GM18526 (cell line): ENCODE measurements around the gene MYL1.

Experiments
- POLR2A ChIP-seq: IDR thresholded peaks from 3 replicates; pipeline ENCODE4 v1.6.1; 2011; ENCODE audit not compliant: insufficient read length; ENCODE audit errors: extremely low read depth

The MYL1 gene

DNA sequence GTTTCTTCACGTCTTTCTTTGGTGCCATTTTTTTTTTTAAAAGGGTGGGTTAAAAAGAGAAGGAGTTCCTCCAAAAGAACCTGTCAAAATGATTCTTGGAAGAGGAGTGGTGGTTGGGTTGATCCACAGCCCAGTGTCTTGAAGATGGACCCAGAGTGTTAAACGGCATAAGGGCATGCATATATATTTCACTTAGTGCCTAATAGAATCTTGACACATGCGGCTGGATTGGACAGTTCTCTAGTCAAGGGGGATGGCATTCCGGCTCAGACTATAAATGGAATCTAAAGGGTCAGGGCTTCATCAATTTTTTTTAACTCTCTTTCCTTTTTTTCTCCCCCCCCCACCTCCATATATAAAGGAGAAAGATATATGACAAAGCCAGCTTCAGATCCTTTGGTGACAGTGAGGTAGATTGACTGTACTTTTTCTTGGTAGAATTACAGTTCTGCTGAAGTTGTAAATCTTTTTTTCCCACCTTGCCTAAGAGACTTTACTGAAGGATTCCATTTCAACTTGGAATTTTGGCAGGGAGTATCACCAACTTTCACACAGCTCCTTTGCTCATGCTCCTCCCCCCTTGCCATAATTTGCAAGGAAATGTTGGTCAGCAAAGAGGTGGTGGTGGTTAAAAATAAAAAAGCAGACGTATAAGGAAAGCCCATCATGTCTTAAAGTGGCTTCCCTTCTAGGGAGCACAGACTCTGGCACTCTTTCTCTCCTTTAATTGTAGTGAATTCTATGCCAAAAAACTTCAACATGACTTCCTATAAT lies at the start of gene MYL1:
Gene MYL1 (minus strand): TSS at position 160 of the 774 bp plus-strand sequence. CDS start 132 bp downstream, at position 28.
- no peak for TF ChIP-seq POLR2A

DNA sequence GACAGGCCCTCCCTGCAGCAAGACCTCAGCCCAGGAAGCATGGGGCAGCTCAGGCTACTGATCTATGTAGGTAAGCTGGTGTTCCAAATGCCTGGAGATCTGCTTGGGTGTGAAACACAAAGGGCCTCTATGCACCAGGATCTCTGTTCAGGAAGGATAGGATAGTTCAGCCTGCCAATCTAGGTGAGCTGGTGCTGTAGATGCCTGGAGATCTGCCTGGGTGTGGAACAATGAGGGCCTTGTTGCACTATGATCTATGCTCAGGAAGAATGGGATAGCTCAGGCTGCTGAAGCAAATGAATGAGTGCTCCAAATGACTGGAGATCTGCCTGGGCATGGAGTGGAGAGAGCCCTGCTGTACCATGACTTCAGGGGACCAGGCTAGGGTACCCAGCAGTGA lies 48.9 kb upstream of the MYL1 start:
- TF ChIP-seq POLR2A, result no peak

DNA sequence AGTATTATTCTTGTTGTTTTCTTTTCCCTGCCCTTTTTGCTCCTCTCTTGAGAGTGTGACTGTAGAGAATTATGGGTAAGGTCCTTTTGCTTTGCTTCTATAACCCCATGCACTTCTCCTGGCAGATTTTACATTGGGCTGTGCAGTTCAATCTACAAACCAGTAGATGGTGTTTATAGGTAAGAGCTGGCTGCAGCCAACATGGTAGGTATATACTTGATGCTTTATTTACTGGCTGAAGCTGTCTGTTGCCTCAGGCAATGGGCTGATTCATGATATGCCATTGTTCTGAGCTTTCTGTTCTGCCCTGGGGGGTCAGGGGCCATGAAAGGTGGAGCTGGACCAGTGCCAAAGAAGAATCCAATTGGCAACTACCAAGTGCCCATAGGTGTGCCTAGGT lies 48.3 kb upstream of the MYL1 start:
- no peak for TF ChIP-seq POLR2A

DNA sequence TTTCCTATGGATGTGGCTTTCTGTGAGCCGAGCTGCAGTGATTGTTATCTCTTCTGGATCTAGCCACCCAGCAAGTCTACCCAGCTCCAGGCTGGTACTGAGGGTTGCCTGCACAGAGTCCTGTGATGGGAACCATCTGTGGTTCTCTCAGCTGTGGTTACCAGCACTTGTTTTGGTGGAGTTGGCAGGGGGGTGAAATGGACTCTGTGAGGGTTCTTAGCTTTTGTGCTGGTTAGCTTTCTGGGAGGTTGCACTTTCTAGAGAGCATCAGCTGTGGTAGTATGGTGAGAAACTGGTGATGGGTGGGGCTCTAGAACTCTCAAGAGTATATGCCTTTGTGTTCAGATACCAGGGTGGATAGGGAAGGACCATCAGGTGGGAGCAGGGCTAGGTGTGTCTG lies 45.4 kb upstream of the MYL1 start:
- TF ChIP-seq POLR2A, result no peak

DNA sequence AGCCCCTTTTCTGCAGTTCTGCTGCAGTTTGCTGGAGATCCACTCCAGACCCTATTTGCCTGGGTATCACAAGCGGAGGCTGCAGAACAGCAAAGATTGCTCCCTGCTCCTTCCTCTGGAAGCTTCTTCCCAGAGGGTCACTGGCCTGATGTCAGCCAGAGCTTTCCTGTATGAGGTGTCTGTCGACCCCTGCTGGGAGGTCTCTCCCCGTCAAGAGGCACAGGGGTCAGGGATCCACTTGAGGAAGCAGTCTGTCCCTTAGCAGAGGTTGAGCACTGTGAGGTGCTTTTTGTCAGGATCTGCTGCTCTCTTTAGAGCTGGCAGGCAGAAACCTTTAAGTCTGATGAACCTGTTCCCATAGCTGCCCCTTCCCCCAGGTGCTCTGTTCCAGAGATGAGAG lies 42.0 kb upstream of the MYL1 start:
- no peak for TF ChIP-seq POLR2A

DNA sequence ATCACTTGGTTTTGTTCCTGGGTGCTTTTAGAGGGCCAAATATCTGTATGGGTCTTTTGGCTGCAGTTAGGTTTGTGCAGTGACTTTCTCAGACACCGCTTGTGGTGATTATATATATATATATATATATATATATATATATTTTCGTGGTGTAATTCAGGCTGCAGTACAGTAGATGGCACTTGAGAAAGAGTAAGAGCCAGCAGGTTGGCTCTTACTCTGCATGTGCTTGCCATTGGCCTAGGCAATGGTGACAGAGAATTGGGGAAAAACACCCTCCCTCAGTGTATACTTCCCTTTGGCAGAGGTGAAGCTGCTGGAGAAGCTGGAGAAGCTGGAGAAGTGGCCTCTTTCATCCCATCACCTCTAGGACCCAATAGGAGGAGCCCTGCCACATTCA lies 22.2 kb upstream of the MYL1 start:
- no peak for TF ChIP-seq POLR2A

DNA sequence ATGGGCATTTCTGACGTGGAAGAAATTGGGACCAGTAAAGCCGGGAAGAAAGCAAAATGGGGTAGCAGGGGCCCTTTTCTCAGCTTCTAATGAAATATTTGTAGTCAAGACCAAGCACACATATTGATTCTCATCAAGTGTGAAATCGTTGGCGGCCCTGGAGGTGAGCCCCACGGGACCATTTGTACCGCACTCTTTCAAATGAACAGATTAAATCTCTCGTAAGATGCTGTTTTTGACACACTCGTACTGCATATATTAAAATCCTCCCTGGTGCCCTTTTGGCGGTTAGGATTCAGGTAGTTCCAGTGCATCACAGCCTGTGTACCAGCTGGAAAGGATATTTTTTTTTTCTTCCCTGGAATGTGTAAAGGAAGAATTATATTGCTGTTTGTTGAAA lies 9.9 kb upstream of the MYL1 start:
- no peak for TF ChIP-seq POLR2A

DNA sequence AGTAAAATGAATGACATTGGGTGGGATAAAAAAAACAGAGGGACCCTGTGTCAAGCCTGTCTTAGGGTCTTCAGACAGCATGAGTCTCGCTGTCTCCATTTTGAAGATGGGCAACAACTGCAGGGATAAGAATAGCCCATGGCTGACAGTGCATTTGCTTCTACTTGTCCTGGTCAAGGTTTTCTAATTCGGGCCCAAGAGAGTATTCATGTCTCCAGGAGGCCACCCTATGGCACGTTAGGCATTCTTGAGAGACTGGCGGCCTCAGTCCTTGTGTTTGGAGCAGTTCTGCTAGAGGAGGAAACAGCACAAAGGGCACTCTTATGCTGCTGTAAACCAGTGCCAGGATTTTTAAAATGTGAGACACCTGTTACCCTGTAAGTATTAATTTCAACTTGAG lies 9.5 kb upstream of the MYL1 start:
- no peak for TF ChIP-seq POLR2A

DNA sequence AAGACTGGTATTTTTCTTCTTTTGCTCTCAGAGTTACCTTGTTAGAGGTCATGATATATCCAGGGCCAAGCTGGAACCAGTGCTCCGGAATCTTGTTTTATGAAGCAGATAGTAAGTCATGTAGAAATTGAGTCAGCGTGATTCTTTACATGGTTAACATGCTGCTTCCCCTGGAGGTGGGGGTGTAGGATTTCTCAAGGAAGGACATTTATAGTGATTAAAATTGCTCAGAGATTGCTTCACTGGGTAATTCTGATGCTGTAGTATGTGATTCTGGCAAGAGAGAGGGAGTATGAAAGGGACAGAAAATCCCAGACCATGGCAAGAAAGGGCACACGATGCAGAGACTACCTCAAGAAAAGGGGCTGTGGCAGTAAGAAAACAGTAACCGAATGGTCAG lies 8.0 kb upstream of the MYL1 start:
- TF ChIP-seq POLR2A, result no peak

DNA sequence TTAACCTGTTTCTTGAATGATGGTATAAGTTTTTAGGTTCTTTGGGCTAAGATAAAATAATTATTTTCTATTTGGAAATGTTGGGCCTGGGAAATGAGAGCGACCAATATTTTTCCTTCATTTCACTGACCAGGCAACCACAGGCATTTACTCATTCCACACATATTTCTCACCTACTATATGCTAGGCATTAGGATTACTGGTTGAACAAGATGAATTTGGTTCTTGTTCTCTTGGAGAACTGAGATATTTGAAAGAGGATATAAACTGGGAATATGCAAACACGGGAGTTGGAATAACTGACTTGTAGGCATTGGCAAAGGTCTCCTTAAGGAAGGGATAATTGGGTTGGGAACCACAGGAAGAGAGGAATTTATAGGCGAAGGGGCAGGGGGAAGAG lies 3.9 kb upstream of the MYL1 start:
- no peak for TF ChIP-seq POLR2A

DNA sequence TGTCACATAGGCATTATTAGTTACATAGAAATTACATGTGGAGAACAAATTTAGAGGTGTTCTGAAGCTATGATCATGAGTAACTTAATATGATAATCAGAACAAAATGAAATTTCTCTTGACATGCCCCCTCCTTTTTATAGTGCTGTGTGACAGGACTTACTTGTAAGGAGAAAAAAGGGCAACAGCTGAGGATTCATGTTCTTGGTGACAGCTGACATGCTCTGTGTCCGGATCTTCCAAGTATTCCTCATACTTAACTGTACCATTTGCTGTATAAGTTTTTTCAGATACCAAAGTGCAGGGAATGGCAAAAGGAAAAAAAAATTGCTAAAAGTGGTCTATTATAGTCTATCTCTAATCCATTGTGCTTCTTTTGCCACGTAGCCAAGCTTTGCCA lies 3.5 kb upstream of the MYL1 start:
- no peak for TF ChIP-seq POLR2A

DNA sequence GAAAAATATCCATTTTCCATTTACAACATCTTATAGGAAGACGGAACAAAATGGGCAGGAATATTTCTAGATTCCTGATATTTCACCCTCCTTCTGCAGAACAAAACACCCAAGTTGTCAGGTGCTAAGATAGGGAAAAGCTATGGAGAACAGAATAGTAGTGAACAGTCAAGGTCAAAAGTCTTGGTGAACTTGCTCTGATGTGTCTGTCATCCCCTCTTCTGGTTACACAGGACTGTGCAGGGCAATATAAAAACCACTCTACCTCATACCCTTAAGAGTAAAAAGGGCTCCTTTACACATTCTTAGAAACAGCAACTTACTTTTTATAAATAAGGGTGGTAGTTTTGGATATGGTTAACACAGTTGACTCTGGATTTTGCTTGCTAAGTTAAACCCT lies 4.4 kb downstream of the MYL1 start:
- no peak for TF ChIP-seq POLR2A

DNA sequence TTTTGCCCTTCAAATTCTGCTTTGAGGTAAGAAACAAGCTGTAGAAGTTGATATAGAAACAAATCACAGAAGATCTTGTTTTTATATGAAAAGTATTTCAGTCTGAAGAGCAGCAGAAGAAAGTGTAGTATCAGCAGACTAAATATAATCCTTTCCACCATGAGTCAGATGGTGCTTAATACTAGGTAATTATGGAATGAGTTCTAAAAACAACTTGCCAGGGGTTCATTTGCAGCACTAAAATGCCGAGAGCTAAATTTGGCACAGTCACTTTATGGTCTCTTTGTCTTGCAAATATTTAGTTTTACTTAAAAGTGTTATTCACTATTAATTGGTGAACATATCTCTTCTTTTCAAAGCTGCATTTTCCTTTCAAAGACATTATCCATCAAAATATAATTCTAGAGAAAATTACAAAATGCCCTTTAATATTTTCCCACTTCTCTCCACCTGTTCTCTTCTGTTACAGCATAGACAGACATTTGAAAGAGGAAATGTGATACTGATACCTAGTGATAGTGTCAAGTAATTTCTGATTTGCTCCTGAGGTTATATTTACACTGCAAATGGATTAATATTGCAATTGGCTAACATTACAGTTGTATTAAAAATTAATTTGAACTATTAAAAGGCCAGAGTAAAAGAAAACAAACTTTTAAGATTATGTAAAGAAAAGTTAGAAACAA lies 5.3 kb downstream of the MYL1 start:
- TF ChIP-seq POLR2A, result no peak

DNA sequence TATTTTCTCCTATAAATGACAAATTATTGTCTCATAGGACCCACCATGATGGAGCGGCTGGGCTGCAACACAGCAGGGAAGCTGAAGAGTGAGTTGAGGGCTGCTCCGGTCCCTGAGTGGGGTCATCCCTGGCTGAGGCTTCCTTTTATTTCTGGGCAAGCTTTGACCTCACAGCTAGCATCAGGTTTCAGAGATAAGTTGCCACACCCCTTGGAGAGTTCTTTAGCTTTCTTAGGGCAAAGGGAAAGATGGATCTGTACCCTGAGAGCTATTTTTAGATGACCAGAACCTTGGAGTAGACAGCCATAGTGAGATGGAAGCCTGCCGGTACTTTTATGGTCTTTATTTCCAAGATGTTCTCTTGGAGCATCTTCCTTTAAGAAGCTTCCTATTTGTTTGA lies 11.5 kb downstream of the MYL1 start:
- TF ChIP-seq POLR2A, result no peak

DNA sequence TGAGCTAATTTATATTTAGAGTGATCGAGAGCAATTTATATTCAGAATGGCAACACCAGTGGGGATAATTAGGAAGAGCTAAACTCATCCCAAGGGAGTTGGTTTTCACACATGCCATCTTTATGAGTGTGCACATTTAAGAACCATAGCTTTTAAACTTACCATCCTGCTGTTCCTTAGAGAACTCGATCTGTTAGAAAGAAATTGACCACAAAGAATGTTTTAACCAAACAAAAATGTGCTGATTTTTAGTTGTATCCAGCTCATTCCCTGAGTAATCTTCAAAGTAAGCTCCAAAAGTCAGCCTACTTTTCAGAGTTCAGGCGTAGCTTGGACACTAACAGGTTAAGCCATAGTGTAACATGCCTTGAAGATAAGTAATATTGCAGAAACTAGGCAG lies 12.6 kb downstream of the MYL1 start:
- no peak for TF ChIP-seq POLR2A

DNA sequence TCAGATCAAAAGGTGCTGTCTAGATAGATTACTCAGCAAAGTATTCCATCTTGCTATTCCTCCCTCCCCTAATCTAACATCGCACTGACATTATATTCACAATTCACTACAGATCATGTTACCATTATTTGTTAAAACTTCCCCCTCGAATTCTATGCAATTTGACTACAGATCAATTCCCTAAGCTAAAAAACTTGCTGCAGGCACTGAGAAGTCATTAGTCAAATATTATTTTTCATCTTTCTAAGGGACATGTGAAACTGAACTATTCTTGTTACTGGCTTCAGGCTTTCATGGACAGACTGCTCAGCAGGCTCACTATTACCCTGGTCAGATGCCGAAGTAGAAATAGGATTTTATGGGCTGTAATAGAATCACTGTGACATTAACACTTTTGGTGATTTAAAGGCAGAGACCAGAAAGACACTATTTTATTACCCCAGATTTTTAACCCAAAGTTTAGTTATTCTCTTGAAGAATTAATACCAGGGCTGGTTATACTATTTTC lies 15.1 kb downstream of the MYL1 start:
- TF ChIP-seq POLR2A, result no peak
